NCI-H526 treated with DMSO at 0.1 percent for 48 hours (cell line): Measurements from ENCODE around the gene SYNE1.
"Not testable (repeated sequence)": the region's sequence is repeated elsewhere in the genome, so short reads cannot be mapped to it uniquely, and the experiment has no call there.

Source experiments
- DNase-seq: peaks from one replicate; lab custom pipeline; 2025; lab: John Stamatoyannopoulos, UW

Gene SYNE1

DNA sequence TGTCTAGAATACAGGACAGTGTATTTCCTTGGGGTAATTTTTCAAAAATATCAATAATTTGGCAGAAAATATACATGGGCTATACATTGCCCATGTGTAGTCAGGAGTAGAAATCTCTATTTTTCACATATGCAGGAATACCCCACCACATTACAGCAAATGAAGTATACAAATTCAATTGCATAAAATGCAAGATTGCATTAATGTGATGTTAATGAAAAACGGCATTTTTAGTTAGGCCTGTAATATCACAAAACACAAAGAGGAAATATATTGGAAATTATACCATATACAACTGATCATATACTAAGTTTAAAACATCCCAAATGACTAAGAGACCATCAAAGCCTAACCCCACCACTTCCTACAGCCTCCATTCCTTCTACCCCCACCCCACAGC, 154.9 kb downstream of the SYNE1 start:
- no peak for DNase-seq

DNA sequence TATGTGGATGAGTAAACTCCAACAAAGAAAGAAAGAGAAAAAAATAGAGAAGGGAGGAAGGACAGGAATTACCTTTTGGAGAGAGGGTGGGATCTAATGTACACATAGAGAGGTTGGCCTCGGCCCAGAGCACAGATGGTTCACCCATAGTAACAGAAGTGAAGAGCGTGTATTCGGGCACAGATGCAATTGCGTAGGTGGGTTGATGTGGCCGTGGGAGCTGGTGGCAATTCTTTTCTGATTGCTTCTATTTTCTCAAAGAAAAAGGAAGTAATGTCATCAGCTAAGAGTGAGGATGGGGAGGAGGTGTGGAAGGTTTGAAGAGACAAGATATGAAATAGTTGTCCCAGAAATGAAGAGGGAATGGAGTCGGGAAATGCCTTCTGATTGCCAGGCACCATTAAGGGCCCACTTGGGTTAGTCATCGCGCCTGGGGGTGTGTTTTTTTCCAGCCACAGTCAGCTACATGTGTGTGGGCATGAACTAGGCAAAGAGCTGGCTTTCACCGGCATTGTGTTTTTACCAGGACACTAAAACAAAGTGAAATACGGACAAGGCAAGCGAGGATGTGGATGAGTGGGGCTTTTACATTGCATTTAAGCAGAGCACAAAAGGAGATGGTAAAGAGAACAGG, 158.7 kb downstream of the SYNE1 start:
- no peak for DNase-seq

DNA sequence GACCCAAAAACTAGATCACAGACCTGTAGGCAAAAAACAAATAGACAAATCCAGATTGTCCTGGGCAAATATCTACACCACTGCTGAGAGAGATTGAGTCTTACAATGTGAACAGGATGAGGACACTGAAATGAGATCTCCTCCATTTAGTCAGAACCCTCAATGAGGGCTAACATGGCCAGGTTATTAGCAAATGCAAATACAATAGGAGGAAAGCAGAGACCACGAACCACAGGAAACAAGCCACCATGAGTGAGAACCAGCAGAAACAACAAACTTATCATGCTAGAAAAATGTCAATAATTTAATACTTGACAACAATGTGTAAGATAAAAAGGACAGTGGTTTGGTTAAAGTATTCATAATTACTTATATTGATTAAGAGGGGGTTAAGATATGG, 162.8 kb downstream of the SYNE1 start:
- no peak for DNase-seq

DNA sequence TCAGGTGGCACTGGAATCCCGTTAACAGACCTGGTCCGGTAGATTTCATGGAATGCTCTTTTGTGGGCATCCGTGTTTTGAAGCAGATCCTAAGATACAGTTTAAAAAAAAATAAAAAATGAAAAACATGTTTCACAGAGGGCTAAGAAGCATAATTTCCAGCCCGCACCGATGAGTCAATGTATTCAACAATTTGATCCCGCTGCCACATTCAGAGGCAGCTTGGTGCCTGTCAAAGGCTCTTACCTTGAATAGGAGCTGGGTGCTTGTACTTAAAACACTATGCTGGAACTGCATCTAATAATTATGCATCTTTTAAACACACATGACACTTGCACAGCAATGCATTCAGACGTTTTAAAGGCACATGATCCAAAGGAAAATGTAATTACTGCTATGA, 164.8 kb downstream of the SYNE1 start:
- no peak for DNase-seq

DNA sequence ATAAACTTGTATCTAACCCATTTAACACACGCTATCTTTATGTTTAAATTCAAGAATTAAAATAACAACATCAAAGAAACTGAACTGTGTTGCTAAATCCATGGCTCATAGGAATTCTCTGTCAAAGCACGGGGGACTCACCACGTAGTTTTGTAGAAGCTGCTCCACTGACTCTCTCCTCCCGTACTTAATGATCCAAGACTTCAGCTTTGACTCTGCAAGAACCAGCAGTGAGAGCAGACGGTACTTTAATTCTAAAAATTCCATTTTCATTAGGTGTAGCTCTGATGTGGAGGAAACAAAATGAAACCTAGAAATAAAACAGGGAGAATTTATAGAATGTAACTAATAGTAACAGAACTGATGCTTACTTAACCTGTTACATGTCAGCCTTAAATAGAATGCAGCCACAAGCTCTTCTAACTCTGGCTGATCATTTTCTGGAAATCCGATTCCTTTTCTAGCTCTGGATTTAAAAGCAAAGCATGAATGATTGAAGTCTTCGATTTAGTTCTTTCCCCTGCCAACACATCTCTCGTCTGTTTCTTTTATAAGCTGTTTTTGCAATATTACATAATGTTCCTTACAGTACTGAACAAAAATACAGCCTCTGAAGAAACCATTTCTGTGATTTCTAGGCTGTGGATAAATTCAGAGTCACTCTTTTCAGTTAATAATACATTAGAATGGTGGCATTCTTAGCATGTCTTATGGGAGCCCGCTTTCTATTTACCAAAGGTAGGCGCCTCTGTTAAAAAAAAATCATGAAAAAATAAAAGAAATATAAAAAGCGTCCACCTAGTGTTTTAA, 165.5 kb downstream of the SYNE1 start:
- no peak for DNase-seq

DNA sequence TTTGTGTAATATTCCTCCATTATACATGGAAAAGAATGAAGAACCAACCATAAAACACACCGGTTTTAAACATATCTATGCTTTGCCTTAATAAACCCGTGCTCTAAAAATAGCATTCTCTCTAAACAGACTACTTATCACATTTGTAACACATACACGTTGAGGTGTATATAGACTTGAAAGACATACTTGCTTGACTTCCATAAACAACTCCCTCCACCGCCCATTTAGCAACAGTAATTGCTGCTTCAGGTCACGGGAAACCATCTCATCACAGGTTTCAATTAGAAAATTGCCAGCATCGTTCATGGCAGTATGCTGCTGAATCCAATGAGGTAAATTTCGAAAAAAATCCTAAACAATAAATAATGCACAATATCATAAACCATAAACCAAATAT, 174.0 kb downstream of the SYNE1 start:
- DNase-seq, result no peak

DNA sequence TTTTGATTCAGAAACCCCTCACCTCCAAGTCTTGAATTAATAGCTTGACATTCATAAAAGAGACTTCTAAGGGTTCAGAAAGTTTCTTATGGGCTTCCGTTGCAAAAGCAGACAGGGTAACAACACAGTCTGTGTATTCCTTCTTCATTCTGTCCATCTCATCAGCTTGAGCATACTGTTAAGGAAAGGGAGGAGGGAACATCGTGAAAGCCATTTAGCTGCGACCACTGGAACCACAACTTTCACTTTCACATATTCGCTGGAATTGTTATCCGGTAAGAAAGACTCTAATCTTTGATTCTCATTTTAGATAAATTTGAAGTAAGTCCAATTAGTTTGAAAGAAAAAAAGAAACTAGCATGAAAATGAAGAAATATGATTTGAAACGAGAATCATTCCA, 174.4 kb downstream of the SYNE1 start:
- DNase-seq, result no peak

DNA sequence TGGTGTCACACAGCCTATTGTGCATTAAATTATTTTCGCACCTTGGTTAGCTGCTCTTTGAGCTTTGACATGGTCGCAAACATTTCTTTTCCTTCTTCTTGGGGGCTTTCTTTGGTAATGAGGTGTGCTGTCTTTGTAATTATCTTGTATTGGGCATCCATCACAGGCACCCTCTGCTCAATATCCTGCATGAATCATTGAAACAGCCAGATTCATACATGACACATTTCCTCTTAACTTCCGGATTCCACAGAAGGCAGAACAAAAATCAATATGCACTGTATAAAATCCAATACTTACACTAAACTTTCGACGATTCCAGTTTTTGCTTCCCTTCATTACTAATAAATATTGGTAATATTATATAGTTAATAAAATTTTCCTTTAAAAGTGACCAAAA, 175.6 kb downstream of the SYNE1 start:
- DNase-seq, result no peak

DNA sequence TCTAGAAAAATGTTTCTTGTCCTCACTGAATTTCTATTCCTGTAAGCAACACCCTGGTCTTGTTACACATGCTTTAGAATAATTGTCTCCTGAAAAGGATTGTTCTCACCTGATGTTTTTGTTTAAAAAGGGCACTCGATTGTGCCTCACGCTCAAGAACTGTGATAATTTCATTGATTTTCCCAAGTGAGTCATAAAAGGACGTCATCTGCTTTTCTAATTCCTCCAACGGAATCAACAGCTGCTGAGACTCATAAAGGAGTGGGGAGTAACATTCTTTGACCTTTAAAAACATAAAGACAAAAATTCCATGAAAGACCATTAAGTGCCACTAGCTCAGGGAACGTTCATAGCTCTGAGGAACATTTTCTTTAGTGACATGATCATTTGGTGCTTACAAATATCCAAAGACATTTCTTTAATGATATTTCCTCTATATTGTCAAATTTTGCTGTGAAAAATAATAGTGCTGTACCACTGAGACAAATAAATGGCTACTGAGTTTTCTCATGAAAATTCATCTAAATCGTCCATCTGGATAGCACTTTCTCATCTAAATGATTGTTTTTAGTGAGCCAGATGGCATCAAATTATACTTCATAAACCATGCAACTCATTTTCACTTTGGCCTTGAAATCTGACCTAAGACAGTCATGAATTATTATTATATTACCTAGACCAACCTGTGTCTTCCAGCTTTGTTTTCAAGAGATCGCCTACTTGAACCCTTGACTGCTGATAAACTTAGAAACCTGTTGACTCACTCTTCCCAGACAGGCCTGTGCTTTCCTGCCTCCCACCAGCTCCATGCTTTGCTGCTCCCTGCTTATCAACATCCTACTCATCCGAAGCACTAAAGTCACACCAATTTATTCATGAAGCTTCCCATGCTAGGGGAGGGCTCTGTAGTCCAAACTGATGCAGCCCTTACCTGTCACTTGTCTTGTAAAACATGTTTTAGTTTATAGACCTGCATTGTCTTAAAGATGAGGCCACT, 178.2 kb downstream of the SYNE1 start:
- DNase-seq, result no peak

DNA sequence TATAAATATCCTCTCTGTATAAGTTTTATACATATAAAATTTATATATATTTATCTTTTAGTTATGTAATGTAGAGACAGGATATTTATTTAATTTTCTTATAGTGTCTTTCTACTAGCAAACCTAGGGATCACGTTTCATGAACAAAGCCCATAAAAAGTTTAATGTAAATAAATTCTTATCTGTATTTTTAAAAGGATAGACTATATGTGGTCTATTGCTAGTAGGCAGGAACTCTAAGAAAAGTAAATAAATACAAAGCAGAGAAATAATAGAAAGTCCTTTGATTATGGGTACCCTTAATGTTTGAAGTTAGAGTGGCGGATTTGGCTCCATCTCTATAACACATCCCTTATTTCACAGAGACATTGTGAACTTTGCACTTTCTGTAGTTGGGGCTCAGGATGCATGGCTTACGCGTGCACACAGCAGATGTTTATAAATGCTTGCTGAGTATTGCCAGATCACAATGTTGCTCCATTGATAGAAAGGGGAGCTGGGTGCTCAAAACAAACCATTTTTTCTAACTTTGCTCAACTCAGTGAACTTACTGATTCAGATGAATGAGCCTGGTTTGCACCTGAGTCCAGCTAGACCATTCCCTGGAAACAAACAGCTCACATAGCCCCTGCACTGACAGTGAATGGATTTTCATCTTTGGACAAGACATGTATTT, 179.1 kb downstream of the SYNE1 start:
- DNase-seq, result no peak

DNA sequence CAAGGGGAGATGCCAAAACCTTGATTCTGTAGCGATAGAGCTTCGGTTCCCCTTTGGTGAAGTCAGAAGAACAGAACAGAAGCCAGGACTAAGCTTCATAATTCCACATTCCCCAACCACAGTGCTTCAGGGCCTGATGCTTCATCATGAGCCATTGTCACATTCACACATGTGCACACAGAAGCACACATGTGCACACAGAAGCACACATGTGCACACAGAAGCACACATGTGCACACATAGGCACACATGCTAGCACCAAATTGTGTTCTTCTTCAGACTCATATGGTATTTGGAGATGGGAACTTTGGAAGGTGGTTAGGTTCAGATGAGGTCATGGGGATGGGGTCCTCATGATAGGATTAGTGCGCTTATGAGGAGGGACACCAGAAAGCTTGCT, 183.2 kb downstream of the SYNE1 start:
- no peak for DNase-seq

DNA sequence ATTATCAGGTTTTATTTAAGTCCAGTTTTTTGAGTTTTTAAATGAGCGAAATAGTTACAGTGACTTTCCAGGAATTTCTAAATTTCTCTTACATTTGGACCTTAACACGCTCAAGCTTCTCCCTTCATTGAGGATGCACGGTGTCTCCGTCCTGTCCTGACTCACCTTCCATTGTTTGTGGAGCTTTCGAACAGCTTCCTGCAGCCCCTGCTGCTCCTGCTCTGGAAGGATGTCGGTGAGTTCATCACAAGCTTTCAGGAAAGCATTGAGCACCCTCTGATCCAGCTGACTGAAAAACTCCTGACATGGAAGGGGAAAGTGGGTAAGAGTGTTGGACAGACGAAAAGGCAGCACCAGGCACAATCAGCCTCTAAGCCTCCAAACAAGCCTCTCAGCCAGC, 183.7 kb downstream of the SYNE1 start:
- no peak for DNase-seq

DNA sequence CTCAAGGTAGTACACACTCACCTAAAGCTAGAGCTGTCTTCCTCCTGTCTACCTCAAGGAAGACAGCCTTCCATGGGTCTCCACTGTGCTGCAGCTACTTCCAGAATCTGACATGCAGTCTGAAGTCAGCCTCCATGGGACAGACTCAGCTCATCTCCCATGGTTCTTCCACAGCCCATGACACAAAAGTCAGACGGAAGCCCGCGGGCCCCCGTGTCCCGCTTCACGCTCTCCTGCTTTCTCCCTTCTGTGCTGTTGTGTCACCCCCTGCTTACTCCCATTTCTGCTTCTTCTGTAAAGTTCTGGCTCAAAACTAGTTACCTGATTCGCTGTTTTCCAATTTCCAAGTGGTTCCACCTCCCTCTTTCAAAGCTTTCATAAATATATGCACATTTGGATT, 184.5 kb downstream of the SYNE1 start:
- no peak for DNase-seq

DNA sequence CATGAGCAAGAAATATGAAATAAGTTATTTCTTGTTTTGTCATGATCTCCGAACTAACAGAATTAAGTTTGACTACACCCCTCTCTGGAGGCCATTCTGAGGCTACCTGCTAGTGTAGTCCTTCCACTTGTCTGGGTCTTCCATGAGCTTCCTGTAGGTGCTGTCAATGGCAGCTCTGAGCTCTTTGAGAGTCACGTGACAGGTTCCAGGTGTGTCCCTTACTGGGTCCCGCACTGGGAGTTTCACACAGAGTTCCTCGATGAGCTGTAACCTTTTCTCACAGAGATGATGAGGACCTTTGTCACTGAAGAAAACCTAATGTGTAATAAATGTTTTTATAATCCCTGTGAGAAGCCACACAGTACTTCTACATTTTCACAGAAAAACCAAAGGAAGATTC, 186.6 kb downstream of the SYNE1 start:
- DNase-seq, result no peak

DNA sequence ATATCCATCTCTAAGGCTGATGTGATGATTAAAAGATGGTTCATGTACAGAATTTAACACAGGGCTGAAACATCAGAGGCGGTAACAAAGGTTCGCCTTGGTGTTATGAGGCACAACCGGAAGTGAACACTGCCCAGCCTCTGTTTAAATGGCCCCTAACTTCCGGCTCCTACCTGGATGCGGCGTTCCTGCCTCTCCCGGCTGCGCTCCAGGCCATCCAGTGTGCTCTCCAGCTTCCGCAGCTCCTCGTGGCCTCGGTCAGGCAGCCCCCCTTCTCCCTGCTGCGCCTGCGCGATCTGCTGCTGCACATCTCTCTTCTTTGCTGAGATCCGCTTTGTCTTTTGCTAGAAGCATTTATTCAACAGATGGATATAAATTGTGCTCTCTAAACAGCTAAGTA, 195.3 kb downstream of the SYNE1 start:
- no peak for DNase-seq

DNA sequence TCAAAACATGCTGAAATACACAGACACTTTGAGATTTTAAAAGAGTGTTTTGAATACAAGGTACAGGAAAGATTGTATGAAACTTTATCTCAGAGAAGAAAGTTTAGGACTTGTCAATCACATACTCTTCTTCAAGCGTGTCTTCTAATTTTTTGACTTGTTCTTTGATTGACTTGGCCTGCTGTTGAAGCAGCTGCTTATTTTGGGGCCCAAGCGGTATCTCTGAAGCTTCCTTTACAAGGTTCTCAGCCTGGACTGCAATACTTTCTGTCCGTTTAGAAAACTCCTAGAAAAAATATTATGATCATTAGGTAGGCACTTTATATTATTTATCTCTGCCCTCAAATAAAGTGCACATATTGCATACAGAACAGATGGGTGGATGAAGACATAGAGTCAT, 201.3 kb downstream of the SYNE1 start:
- DNase-seq, result no peak

DNA sequence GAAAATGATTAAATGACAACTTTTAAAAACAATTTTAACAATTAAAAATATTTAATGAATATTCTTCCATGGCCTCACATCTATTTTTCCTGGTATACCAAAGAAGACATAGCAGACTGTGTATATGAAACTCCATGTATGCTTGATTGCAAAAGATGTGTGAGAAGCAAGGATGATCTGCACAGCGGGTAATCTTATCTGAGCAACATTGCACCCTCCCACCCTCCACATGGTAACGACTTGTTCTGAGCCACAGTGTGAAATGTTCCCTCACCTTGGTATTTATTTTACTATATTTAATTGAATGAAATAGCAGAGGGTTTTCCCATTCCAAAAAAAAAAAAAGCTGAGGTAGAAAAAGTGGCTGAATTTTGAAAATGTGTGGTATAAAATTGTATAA, 204.4 kb downstream of the SYNE1 start:
- no peak for DNase-seq

DNA sequence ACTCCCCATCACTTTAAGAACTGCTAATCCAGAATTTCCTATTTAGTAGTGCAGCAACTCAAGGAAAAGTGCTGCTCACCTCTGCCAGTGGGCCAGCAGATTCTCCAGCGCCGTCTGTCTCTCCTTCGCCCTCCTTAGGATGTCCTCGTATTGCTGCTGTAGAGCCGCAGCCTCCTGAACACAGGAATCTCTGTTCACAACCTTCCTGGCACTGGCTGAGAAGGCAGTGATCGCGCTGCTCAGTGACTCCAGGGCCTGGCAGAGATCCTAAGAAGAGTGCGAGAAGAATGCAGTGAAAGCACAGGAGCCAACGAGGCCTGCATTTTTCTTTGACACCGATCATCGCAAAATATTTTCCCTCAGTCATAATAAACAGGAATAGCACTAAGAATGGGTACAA, 209.0 kb downstream of the SYNE1 start:
- DNase-seq, result no peak

DNA sequence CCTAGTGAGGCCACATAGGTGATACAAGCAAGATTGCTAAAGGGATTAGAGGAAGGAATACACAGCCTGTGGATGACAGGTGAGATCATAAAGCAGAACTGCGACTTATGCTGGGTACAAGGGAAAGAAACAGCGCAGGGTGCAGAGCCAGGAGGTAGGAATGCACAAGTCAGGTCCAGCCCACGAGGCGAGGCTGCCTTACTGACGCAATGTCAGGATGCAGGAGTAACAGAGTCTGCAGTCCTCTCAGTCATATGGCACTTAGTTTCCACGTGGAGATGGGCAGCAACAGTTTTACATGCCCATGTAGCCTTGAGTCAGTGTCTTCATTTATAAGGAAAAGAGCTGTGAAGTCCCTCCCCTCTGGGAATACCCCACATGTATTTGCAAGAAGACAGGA, 210.9 kb downstream of the SYNE1 start:
- DNase-seq, result no peak

DNA sequence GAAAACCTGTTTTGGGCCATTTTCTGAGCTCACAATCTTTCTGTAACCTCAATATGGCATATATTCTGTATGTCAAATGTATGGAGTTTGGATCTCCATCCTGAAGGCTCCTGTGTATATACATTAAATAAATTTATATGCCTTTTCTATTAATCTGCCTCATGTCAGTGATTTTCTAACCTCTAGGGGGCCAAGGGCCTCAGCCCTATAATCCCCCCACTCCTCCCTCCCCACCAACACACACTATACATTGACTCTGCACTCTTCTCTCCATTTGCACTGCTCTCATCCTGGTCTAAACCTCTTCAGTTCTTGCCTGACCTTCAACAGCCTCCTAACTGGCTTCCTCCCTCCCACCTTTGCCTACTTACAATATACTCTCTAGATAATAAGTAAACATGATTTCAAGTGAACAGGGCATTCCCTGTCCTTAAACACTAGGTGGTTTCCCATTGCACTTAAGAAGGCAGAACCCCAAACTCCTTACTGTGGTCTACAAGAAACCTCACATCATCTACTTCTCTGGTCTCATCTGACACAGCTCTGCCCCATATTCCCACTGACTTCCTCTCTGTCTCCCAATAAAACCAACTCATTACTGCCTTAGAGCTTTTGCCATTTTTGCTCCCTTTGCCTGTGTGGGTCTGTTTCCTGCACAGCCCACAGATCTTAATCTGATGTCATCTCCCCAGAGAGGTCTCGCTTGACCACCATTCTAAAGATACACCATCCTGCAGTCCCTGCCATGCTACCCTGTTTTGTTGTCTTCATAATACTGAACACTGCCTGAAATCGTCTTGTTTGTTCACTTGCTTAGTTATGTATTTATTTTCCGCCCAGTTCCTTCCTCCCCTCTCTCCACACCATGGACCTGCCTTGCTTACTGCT, 213.7 kb downstream of the SYNE1 start:
- DNase-seq, result no peak

DNA sequence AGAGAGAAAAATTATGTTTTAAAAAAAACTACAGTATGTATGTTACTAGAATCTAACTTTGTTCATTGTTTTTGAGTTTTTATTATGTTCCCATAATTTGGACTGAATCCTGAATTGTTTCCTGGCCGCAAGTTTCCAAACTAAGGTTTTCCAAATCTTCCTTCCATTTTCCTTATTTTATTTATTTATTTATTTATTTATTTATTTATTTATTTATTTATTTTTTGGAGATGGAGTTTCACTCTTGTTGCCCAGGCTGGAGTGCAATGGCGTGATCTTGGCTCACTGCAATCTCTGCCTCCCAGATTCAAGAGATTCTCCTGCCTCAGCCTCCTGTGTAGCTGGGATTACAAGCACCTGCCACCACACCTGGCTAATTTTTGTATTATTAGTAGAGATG, 215.7 kb downstream of the SYNE1 start:
- DNase-seq, result not testable (repeated sequence)
